Sigmoid colon (tissue), 7 donors: ENCODE data around the gene FXYD2. TPM values are rescaled to one million over a fixed set of nuclear protein-coding genes. Genes with fewer than 3 reads are reported as not detected.

ENCODE experiments used
- DNase-seq: peaks from one replicate; pipeline ENCODE4 v3.0.0-alpha.2; 2019
- H3K27ac ChIP-seq, 4 donors: fragments of 200-600 bp; sonication (generic); one replicate each; pipeline ENCODE4 v1.5.1; 2016 to 2019; ENCODE audit warnings: mild to moderate bottlenecking in 1 of 4
- H3K27me3 ChIP-seq, 3 donors: fragments of 200-600 bp; sonication (generic); one replicate each; pipeline ENCODE4 v1.5.1; 2019; ENCODE audit warnings: mild to moderate bottlenecking in 1 of 3
- H3K36me3 ChIP-seq, 4 donors: fragments of 200-600 bp; sonication (generic); one replicate each; pipeline ENCODE4 v1.5.1; 2016 to 2019
- H3K4me1 ChIP-seq, 4 donors: fragments of 200-600 bp; sonication (generic); one replicate each; pipeline ENCODE4 v1.5.1; 2017 to 2019
- H3K4me3 ChIP-seq, 4 donors: fragments of 200-600 bp; sonication (generic); one replicate each; pipeline ENCODE4 v1.5.1; 2017 to 2019; ENCODE audit warnings: mild to moderate bottlenecking in 2 of 4, moderate library complexity in 1 of 4
- H3K9me3 ChIP-seq, 4 donors: fragments of 200-600 bp in 3 of 4; sonication (generic) in 3 of 4; one replicate each; pipeline versions ENCODE4 v1.5.1 to v1.6.1; 2013 to 2019
- EP300 ChIP-seq, 4 donors: sonication (generic); formaldehyde crosslinking; IDR thresholded peaks; one replicate each; pipeline ENCODE4 v1.6.1; 2017; ENCODE audit warnings: antibody characterized with exemption in 4 of 4
- POLR2A ChIP-seq, 2 donors: fragments of 450-650 bp; IDR thresholded peaks; one replicate each; pipeline ENCODE4 v1.6.1; 2016; ENCODE audit warnings: antibody characterized with exemption in 2 of 2, mild to moderate bottlenecking in 2 of 2, moderate library complexity in 2 of 2
- POLR2AphosphoS5 ChIP-seq, 4 donors: sonication (generic); formaldehyde crosslinking; IDR thresholded peaks; one replicate each; pipeline ENCODE4 v1.6.1; 2017; ENCODE audit warnings: antibody characterized with exemption in 4 of 4
- WGBS, 2 donors: extraction: QIAGEN DNeasy Blood & Tissue Kit; methylation state at CpG; one replicate each; pipeline ENCODE4 v1.1.7; 2013; 5-methylcytosine and 5-hydroxymethylcytosine counted together
- intact Hi-C: fragments of 100-400 bp; cut with DNase I; formaldehyde crosslinking; loops from one replicate; pipeline ENCODE4 v1.15.1; 2023
- polyA plus RNA-seq, 3 donors: library from polyadenylated mRNA; stranded (reverse); fragments of 200-250 nt; gene quantifications; one replicate each; pipeline ENCODE4 v1.2.3, GENCODE V29; 2013
- total RNA-seq, 4 donors: library from RNA; depleted of rRNA; stranded (reverse); fragments of >200 nt; gene quantifications; one replicate each; pipeline ENCODE4 v1.1.0, GENCODE V29; 2016
- TF ChIP-seq, protein P1 (sequence below), 4 experiments: fragments of 450-650 bp in 3 of 4; fragments of 200-600 bp in 1 of 4; IDR thresholded peaks; one replicate each; pipeline ENCODE4 v1.5.1; 2016 to 2019; ENCODE audit warnings: antibody characterized with exemption in 4 of 4, mild to moderate bottlenecking in 3 of 4, moderate library complexity in 2 of 4
- donor health status: healthy with polysubstance abuse.
- donor health status: Bipolar disorder and iron deficiency.
- donor health status: healthy.

FXYD2 gene
- total and polyA plus RNA-seq, 7 donors: 3.2 to 6.6 (median 4.2) TPM; not detected in 1

- H3K4me3 ChIP-seq: no peak overlapping the region
- TF ChIP-seq, protein P1, sequence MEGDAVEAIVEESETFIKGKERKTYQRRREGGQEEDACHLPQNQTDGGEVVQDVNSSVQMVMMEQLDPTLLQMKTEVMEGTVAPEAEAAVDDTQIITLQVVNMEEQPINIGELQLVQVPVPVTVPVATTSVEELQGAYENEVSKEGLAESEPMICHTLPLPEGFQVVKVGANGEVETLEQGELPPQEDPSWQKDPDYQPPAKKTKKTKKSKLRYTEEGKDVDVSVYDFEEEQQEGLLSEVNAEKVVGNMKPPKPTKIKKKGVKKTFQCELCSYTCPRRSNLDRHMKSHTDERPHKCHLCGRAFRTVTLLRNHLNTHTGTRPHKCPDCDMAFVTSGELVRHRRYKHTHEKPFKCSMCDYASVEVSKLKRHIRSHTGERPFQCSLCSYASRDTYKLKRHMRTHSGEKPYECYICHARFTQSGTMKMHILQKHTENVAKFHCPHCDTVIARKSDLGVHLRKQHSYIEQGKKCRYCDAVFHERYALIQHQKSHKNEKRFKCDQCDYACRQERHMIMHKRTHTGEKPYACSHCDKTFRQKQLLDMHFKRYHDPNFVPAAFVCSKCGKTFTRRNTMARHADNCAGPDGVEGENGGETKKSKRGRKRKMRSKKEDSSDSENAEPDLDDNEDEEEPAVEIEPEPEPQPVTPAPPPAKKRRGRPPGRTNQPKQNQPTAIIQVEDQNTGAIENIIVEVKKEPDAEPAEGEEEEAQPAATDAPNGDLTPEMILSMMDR (IDR thresholded peaks at IDR 0.05): peak; percentile 97 to 99 (median 98)
- no peak for TF ChIP-seq POLR2AphosphoS5 (IDR thresholded peaks at IDR 0.05)
- peaks cover 0 to 28% (median 18%) of the 10 kb centered on the region in 4 donors for H3K4me1 ChIP-seq
- peak; percentile 88 for DNase-seq
- intact Hi-C loops: loop anchor here (1.0 kb wide), 2 partner anchors 60 to 103 kb away; no protein-coding TSS in a partner anchor
- 23 to 26% methylated on average over 9 of the region's 9 CpGs for WGBS, 2 donors
- peaks cover 22 to 39% (median 31%) of the 10 kb centered on the region in 4 donors for H3K36me3 ChIP-seq
- H3K27ac ChIP-seq: peak overlapping the region in 1 of 4 donors; percentile 13
- H3K9me3 ChIP-seq: no peaks in the 10 kb centered on the region
- no peaks in the 10 kb centered on the region for H3K27me3 ChIP-seq
Observed at GRCh38 chr11:117843666-117844484, 19.3 kb upstream of the FXYD2 start.

GRCh38 chr11:117842131-117842941 lies 17.8 kb upstream of the FXYD2 start:
- peak; percentile 68 for DNase-seq
- peaks cover 25 to 55% (median 34%) of the 10 kb centered on the region in 4 donors for H3K36me3 ChIP-seq
- no peaks in the 10 kb centered on the region for H3K27me3 ChIP-seq
- peak overlapping the region in 2 of 4 donors; percentile 6 to 44 for H3K27ac ChIP-seq
- peaks cover 0 to 28% (median 18%) of the 10 kb centered on the region in 4 donors for H3K4me1 ChIP-seq
- peak in 1 of 4 donors; percentile 16 for TF ChIP-seq EP300 (IDR thresholded peaks at IDR 0.05)
- no peak for TF ChIP-seq POLR2AphosphoS5 (IDR thresholded peaks at IDR 0.05)
- WGBS, 2 donors: 79 to 83% methylated on average over 16 of the region's 16 CpGs
- H3K4me3 ChIP-seq: no peak overlapping the region
- intact Hi-C loops: no loop called here
- H3K9me3 ChIP-seq: no peaks in the 10 kb centered on the region

DNA sequence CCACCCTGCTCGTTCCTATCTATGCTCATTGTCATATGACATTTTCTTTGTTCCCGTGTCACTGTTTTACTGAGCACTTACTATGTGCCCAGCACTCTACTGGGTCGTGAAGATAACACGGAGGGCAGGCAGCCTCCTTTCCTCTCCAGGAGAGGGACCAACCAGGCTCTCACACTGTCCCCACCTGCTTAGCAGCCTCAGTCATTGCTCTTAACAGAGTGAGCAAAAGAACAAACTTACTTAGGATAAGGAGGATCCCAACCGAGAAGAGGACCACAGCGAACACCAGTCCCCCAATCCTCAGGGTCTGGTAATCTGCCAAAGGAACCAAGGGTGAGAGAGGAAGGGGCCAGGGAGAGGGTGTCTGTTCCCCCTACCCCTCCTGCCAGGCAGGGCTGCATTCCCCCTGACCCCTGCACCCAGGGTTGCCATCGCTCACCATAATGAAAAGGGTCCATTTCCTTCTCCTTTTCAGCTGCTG lies 17.0 kb upstream of the FXYD2 start:
- Histone ChIP-seq H3K4me3 (no peak overlapping the region), H3K36me3 (peaks cover 25 to 62% (median 37%) of the 10 kb centered on the region in 4 donors), H3K9me3 (no peaks in the 10 kb centered on the region), H3K27me3 (no peaks in the 10 kb centered on the region), H3K4me1 (peaks cover 0 to 28% (median 18%) of the 10 kb centered on the region in 4 donors), H3K27ac (peak overlapping the region in 1 of 4 donors; percentile 32)
- no peak for TF ChIP-seq POLR2A (IDR thresholded peaks at IDR 0.05)
- no peak for TF ChIP-seq POLR2AphosphoS5 (IDR thresholded peaks at IDR 0.05)
- TF ChIP-seq EP300 (IDR thresholded peaks at IDR 0.05): no peak
- TF ChIP-seq, protein P1 (IDR thresholded peaks at IDR 0.05): no peak
- DNase-seq: peak; percentile 43
- 90 to 91% methylated on average over 7 of the region's 7 CpGs for WGBS, 2 donors
- intact Hi-C loops: no loop called here

DNA sequence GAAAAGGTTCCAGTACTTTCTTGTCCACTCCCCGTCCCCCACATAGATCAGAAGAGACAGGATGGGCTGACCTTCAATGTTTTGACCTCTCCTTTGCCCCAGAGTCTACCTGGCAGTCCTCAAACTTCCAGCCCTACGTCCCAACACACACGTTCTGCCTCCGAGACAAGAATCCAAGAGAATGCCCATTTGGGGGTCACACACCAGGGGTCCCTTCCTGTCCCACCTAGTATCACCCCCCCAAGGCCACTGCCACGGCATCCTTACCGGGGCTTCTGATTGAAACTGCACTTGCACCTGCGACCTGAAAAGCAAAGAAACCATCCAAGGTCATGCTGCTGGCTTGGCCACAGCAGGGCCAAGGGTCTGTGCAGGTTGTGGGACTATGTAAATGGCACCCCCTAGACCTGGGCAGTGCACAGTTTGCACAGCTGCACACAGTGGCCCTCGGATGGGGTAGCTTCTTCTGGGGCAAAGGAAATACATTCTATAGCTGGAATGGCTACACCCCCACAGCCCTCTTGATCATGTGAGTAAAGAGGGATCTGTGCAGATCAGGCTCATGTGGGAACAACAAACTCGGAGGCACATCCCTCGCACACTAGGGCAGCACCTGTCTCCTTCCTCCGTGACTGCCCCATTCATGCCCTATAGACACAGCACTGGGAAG lies 16.5 kb upstream of the FXYD2 start:
- DNase-seq: peak; percentile 30
- WGBS, 2 donors: 75 to 87% methylated on average over 11 of the region's 11 CpGs
- H3K36me3 ChIP-seq: peaks cover 25 to 63% (median 38%) of the 10 kb centered on the region in 4 donors
- intact Hi-C loops: no loop called here
- no peaks in the 10 kb centered on the region for H3K27me3 ChIP-seq
- H3K27ac ChIP-seq: peak overlapping the region in 1 of 4 donors; percentile 32
- TF ChIP-seq POLR2A (IDR thresholded peaks at IDR 0.05) (no peak), POLR2AphosphoS5 (IDR thresholded peaks at IDR 0.05) (no peak), EP300 (IDR thresholded peaks at IDR 0.05) (no peak)
- TF ChIP-seq, protein P1 (IDR thresholded peaks at IDR 0.05): no peak
- H3K9me3 ChIP-seq: no peaks in the 10 kb centered on the region
- H3K4me3 ChIP-seq: no peak overlapping the region
- H3K4me1 ChIP-seq: peaks cover 0 to 28% (median 18%) of the 10 kb centered on the region in 4 donors
